Endodermal cell (in vitro differentiated cells): ENCODE data around the gene MALSU1. TPM values are rescaled to one million over a fixed set of nuclear protein-coding genes. Genes with fewer than 3 reads are reported as not detected.

ENCODE experiments used
- DNase-seq: peaks from one replicate; pipeline ENCODE4 v3.0.0-alpha.2; 2017
- H3K27ac ChIP-seq: 2 replicates; pipeline ENCODE4 v1.5.1; 2013; ENCODE audit warnings: mild to moderate bottlenecking, low read depth, low read length, moderate library complexity
- H3K27me3 ChIP-seq: 2 replicates; pipeline ENCODE4 v1.6.1; 2013; ENCODE audit warnings: mild to moderate bottlenecking, low read length, moderate library complexity; ENCODE audit not compliant: insufficient read depth, control insufficient read depth, poor library complexity, severe bottlenecking
- H3K36me3 ChIP-seq: 2 replicates; pipeline ENCODE4 v1.7.0; 2013; ENCODE audit warnings: mild to moderate bottlenecking, low read length, moderate library complexity; ENCODE audit not compliant: control insufficient read depth, insufficient read depth
- H3K4me1 ChIP-seq: one replicate; pipeline ENCODE4 v1.7.0; 2013; ENCODE audit warnings: low read length; ENCODE audit not compliant: control insufficient read depth, insufficient read depth
- H3K4me3 ChIP-seq: 2 replicates; pipeline ENCODE4 v1.5.1; 2013; ENCODE audit warnings: mild to moderate bottlenecking, low read length, moderate library complexity
- H3K9ac ChIP-seq: 2 replicates; pipeline ENCODE4 v1.6.1; 2013; ENCODE audit warnings: mild to moderate bottlenecking, low read length, moderate library complexity; ENCODE audit not compliant: poor library complexity, severe bottlenecking; ENCODE audit errors: extremely low read depth
- H3K9me3 ChIP-seq: 2 replicates; pipeline ENCODE4 v1.6.1; 2013; ENCODE audit warnings: mild to moderate bottlenecking, low read length, moderate library complexity; ENCODE audit not compliant: control insufficient read depth
- H3K27ac Mint-ChIP-seq: 2 replicates; pipeline ENCODE4 v1.8.0; 2020; ENCODE audit warnings: mixed read lengths
- H3K27me3 Mint-ChIP-seq: 2 replicates; pipeline ENCODE4 v1.8.0; 2021; ENCODE audit warnings: mild to moderate bottlenecking, mixed read lengths; ENCODE audit not compliant: insufficient read depth
- H3K36me3 Mint-ChIP-seq: 2 replicates; pipeline ENCODE4 v1.8.0; 2020; ENCODE audit warnings: low read depth, mixed read lengths
- H3K4me1 Mint-ChIP-seq: 2 replicates; pipeline ENCODE4 v1.8.0; 2020; ENCODE audit warnings: mixed read lengths
- H3K4me3 Mint-ChIP-seq: 2 replicates; pipeline ENCODE4 v1.8.0; 2020; ENCODE audit warnings: mild to moderate bottlenecking, moderate library complexity, mixed read lengths
- H3K9me3 Mint-ChIP-seq: 2 replicates; pipeline ENCODE4 v1.8.0; 2020; ENCODE audit warnings: mild to moderate bottlenecking, mixed read lengths
- WGBS, 2 experiments: methylation state at CpG; one replicate each; pipeline versions ENCODE4 v1.1.5 to v1.1.7; 2013; ENCODE audit warnings: missing lambda C conversion rate in 2 of 2, mixed read lengths in 1 of 2; ENCODE audit not compliant: insufficient coverage in 1 of 2, insufficient read length in 1 of 2; 5-methylcytosine and 5-hydroxymethylcytosine counted together
- total RNA-seq, 2 donors: library from RNA; stranded (reverse); fragmentation: NEBNext Ultra II Directional in 1 of 2; extraction: Animal tissue kit (Norgen Biotek cat#: 25700) in 1 of 2; gene quantifications; 2 replicates in 1 of 2; 3 replicates in 1 of 2; pipeline ENCODE4 v1.2.1, GENCODE V29; 2021
- TF ChIP-seq, protein P1 (sequence below): fragments of 200-600 bp; sonication (generic); conservative IDR thresholded peaks from 2 replicates; pipeline ENCODE4 v1.5.0; 2021; ENCODE audit warnings: antibody characterized with exemption, mild to moderate bottlenecking

Gene MALSU1
- total RNA-seq, 2 donors from 2014 or later: 73.5 to 87.4 TPM

- Histone ChIP-seq H3K4me3 (no peak overlapping the region), H3K27ac (no peak overlapping the region), H3K36me3 (no peaks in the 10 kb centered on the region), H3K27me3 (no peaks in the 10 kb centered on the region), H3K9me3 (peaks cover 6% of the 10 kb centered on the region), H3K4me1 (no peaks in the 10 kb centered on the region), H3K9ac (no peak overlapping the region)
- Mint-ChIP-seq H3K4me1 (no peaks in the 10 kb centered on the region), H3K27ac (no peak overlapping the region), H3K9me3 (peaks cover 3% of the 10 kb centered on the region), H3K36me3 (no peaks in the 10 kb centered on the region), H3K4me3 (no peak overlapping the region), H3K27me3 (peaks cover 28% of the 10 kb centered on the region)
- 93 to 95% methylated on average over 4 to 7 of the region's 7 CpGs for WGBS, 2 experiments
- TF ChIP-seq, protein P1, sequence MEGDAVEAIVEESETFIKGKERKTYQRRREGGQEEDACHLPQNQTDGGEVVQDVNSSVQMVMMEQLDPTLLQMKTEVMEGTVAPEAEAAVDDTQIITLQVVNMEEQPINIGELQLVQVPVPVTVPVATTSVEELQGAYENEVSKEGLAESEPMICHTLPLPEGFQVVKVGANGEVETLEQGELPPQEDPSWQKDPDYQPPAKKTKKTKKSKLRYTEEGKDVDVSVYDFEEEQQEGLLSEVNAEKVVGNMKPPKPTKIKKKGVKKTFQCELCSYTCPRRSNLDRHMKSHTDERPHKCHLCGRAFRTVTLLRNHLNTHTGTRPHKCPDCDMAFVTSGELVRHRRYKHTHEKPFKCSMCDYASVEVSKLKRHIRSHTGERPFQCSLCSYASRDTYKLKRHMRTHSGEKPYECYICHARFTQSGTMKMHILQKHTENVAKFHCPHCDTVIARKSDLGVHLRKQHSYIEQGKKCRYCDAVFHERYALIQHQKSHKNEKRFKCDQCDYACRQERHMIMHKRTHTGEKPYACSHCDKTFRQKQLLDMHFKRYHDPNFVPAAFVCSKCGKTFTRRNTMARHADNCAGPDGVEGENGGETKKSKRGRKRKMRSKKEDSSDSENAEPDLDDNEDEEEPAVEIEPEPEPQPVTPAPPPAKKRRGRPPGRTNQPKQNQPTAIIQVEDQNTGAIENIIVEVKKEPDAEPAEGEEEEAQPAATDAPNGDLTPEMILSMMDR: no peak
- DNase-seq: no peak
These were observed 45.0 kb upstream of the MALSU1 start for GRCh38 chr7:23254051-23254681.

GRCh38 chr7:23256731-23257130 lies 42.4 kb upstream of the MALSU1 start:
- H3K27me3 ChIP-seq: no peaks in the 10 kb centered on the region
- no peak overlapping the region for H3K9ac ChIP-seq
- Mint-ChIP-seq H3K27ac (no peak overlapping the region), H3K27me3 (peaks cover 10% of the 10 kb centered on the region), H3K4me3 (no peak overlapping the region), H3K4me1 (no peaks in the 10 kb centered on the region), H3K9me3 (no peaks in the 10 kb centered on the region), H3K36me3 (no peaks in the 10 kb centered on the region)
- 89 to 92% methylated on average over 3 to 7 of the region's 7 CpGs for WGBS, 2 experiments
- TF ChIP-seq, protein P1: no peak
- no peaks in the 10 kb centered on the region for H3K36me3 ChIP-seq
- no peaks in the 10 kb centered on the region for H3K4me1 ChIP-seq
- H3K4me3 ChIP-seq: no peak overlapping the region
- no peaks in the 10 kb centered on the region for H3K9me3 ChIP-seq
- DNase-seq: no peak
- no peak overlapping the region for H3K27ac ChIP-seq

DNA sequence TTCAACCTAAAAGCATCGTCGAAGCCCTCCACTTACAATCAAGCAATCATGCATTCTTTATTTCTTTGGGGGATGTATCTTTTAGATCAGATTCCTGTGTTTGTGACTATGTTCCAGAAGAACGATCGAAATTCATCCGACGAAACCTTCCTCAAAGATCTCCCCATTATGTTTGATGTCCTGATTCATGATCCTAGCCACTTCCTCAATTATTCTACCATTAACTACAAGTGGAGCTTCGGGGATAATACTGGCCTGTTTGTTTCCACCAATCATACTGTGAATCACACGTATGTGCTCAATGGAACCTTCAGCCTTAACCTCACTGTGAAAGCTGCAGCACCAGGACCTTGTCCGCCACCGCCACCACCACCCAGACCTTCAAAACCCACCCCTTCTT lies 38.8 kb upstream of the MALSU1 start:
- H3K36me3 Mint-ChIP-seq: no peaks in the 10 kb centered on the region
- DNase-seq: no peak
- H3K27ac Mint-ChIP-seq: no peak overlapping the region
- Histone ChIP-seq H3K9me3 (no peaks in the 10 kb centered on the region), H3K4me1 (no peaks in the 10 kb centered on the region), H3K27me3 (no peaks in the 10 kb centered on the region), H3K36me3 (no peaks in the 10 kb centered on the region), H3K4me3 (no peak overlapping the region), H3K27ac (no peak overlapping the region), H3K9ac (no peak overlapping the region)
- H3K4me3 Mint-ChIP-seq: no peak overlapping the region
- WGBS, 2 experiments: 87 to 92% methylated on average over 8 to 10 of the region's 10 CpGs
- TF ChIP-seq, protein P1: no peak
- H3K4me1 Mint-ChIP-seq: no peaks in the 10 kb centered on the region
- H3K9me3 Mint-ChIP-seq: no peaks in the 10 kb centered on the region
- no peaks in the 10 kb centered on the region for H3K27me3 Mint-ChIP-seq
